GM12865 (cell line): ENCODE measurements around the gene PLEKHA8.
A peak's percentile ranks its signal among the peaks of the same experiment; 100 is the strongest.

ENCODE experiments used
- DNase-seq: peaks from one replicate; pipeline ENCODE4 v3.0.0; 2010; ENCODE audit warnings: low read depth
- H3K4me3 ChIP-seq: 2 replicates; pipeline ENCODE4 v1.5.1; 2011; ENCODE audit warnings: mild to moderate bottlenecking, low read depth, low read length, control low read depth
- TF ChIP-seq, protein P1 (sequence below): IDR thresholded peaks from 2 replicates; pipeline ENCODE4 v1.5.1; 2011; ENCODE audit warnings: low read length, control low read depth, low read depth, inconsistent platforms; ENCODE audit not compliant: insufficient read depth; ENCODE audit errors: missing control alignments

The PLEKHA8 gene

DNA sequence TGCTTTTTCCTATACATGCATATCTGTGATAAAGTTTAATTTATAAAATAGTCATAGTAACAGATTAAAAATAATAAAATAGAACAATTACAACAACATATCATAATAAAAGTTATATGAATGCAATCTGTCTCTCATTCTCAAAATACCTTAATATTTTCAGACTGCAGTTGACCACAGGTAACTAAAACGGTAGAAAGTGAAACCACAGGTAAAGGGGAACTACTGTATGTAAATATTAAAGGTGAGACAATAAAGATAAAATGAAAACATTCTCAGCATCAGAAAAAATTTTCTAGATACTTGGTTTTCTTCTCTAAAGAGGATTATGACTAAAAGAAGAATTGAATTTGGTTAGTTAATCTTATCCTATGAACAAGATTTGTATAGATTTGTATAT, 7.7 kb upstream of the PLEKHA8 start:
- TF ChIP-seq, protein P1, sequence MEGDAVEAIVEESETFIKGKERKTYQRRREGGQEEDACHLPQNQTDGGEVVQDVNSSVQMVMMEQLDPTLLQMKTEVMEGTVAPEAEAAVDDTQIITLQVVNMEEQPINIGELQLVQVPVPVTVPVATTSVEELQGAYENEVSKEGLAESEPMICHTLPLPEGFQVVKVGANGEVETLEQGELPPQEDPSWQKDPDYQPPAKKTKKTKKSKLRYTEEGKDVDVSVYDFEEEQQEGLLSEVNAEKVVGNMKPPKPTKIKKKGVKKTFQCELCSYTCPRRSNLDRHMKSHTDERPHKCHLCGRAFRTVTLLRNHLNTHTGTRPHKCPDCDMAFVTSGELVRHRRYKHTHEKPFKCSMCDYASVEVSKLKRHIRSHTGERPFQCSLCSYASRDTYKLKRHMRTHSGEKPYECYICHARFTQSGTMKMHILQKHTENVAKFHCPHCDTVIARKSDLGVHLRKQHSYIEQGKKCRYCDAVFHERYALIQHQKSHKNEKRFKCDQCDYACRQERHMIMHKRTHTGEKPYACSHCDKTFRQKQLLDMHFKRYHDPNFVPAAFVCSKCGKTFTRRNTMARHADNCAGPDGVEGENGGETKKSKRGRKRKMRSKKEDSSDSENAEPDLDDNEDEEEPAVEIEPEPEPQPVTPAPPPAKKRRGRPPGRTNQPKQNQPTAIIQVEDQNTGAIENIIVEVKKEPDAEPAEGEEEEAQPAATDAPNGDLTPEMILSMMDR: no peak
- H3K4me3 ChIP-seq: no peak overlapping the region
- no peak for DNase-seq

DNA sequence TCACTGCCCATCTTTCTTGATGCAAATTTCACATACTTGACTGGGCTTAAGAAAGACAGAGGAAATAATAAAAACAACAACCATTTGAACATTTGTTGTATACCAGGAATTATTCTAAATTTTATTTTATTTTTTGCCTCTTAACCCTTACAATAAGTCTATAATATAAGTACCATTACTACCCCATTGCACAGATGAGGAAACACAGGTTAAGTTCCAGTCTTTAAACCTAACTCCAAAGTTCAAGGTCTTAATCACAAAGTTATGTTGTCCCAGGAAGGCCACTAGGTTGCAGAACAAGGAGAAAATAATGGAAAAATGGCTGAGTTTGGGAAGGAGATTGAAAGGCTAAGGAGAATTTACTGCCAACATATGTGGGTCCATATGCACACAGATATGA, 5.2 kb upstream of the PLEKHA8 start:
- DNase-seq: no peak

DNA sequence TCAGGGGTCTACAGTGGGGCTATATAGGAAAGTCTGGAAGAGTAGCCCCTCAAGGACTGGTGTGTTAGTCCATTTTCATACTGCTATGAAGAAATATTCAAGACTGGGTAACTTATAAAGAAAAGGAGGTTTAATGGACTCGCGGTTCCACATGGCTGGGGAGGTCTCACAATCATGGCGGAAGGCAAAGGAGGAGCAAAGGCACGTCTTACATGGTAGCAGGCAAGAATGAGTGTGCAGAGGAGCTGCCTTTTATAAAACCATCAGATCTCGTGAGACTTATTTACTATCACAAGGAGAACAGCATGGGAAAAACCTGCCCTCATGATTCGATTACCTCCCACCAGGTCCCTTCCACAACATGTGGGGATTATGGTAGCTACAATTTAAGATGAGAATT, 4.7 kb upstream of the PLEKHA8 start:
- H3K4me3 ChIP-seq: no peak overlapping the region
- DNase-seq: no peak
- TF ChIP-seq, protein P1: no peak

More for the DNA sequence above, 5.2 kb upstream of the PLEKHA8 start:
- TF ChIP-seq, protein P1: no peak
- H3K4me3 ChIP-seq: no peak overlapping the region

DNA sequence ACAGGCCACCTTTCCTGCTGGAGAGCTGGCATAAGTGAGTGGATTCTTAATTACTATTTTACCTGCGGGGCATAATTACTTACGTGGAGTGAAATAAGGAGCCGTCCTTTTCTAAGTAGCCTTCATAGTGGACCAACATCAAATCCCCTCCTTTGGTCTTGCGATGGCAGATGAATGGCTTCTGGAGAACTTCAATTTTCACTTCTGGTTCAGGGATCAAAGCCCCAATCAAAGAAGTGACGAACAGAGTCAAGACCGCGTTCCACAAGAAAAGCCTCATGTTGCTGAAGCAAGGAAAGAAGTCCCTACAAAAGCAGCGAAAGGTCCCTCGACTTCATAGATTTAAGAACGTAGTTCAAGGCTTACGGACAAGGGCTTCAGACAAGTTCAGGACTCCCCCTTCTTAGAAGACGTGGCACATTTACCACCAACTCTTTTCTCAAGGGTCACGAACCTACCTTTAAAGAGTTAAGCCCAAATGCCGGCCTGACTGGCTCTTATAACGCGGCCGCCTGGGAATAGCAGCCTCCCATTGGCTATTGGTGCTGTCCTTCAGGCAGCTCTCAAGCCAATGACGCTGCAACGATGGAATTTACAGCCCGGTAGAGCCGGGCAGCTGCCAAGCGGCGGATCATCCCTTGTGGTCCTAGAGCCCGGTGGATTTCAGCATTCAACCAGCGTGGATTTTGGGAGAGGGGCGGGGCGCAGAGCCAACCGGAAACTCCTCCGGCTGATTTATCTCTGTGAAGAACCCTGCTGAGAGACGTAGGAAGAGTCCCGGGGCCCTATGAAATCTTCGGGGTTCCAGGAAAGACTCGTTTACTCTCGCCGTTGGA, 1.8 kb upstream of the PLEKHA8 start, which contains the start of gene FKBP14:
TSS of gene FKBP14 (minus strand) at position 474 of the 836 bp plus-strand sequence. CDS start at position 280, 194 bp downstream.
- peak; percentile 100 for DNase-seq
- peak within 1 kb of the TSS; percentile 92 for H3K4me3 ChIP-seq
- TF ChIP-seq, protein P1: no peak

DNA sequence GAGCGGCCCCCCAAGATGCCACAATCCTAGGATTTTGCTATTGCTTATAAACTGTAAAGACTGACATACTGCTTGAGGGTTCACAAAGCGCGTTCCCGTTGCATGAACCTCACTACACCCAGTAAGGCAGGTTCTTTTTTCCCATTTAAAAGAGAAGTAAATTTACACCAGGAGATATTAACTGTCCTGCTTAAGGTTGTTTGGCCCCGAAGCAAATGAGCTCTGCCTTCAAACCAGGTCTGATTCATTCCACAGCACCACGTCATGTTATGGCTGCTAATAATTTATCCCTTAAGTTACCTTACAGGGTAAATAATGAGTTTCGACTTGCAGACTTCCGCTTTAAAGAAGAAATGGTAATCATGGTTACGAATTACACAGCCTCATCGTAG, 1.2 kb upstream of the PLEKHA8 start:
- TF ChIP-seq, protein P1: no peak
- H3K4me3 ChIP-seq: peak overlapping the region; percentile 92
- peak; percentile 72 for DNase-seq

DNA sequence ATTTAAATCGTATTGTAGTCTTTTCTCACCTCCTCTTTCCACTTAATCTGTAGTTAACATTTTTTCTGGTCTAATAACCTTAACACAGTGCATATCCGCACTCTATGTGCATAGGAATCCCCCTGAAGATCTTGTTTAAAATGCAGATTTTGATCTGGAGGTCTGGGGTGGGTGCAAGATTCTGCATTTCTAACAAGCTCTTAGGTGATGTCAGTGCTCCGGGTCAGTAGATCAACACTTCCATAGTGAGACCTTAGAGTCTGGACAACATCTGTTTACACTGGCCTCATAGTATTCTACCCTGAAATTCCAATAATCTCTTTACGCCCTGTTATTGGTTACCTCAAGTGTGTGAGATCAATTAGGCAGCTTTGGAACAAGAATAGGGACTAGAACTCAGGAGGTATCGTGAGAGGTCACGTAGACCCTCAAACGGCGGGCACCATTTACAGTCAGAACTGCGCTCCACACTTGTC, 434 bp upstream of the PLEKHA8 start:
- TF ChIP-seq, protein P1: no peak
- peak overlapping the region; percentile 92 for H3K4me3 ChIP-seq
- no peak for DNase-seq
